ENCODE measurements around the gene ERC2. TPM values are rescaled to one million over a fixed set of nuclear protein-coding genes. Genes with fewer than 3 reads are reported as not detected.

The ERC2 gene
- total RNA-seq, 4 donors from 2014 or later: 5.3 to 8.8 (median 7.8) TPM

DNA sequence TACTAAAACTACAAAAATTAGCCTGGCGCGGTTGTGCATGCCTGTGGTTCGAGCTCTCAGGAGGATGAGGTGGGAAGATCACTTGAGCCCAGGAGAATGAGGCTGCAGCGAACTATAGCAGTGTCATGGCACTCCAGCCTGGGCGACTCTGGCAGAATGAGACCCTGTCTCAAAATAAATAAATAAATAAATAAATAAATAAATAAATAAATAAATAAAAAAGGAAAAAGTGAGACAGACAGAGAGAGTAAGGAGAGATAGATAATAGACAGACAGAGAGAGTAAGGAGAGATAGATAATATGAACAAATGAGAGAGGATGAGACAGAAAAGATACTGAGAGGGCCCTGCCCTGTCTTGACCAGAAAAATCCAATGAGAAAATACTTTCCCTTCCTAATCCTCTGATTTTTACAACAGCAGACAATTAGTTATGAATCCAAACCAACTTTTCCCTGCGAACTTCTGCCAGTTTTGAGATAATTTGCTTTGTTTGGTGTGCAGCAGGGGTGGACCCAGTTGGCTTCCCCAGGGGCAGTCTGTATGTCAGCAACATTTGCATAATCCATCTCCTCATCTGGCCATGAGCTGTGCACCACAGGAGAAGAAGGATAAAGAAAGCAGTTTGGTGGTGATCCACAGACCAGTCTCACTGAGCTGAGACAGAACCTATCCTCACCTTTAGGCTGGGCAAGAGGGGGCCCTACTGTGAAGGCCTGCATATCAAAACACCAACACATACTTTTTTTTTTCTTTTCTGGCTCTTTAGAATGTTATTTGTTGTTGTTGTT is 692.7 kb downstream of the ERC2 start:
- no peaks in the 10 kb centered on the region for H3K36me3 ChIP-seq
- TF ChIP-seq, protein P1, sequence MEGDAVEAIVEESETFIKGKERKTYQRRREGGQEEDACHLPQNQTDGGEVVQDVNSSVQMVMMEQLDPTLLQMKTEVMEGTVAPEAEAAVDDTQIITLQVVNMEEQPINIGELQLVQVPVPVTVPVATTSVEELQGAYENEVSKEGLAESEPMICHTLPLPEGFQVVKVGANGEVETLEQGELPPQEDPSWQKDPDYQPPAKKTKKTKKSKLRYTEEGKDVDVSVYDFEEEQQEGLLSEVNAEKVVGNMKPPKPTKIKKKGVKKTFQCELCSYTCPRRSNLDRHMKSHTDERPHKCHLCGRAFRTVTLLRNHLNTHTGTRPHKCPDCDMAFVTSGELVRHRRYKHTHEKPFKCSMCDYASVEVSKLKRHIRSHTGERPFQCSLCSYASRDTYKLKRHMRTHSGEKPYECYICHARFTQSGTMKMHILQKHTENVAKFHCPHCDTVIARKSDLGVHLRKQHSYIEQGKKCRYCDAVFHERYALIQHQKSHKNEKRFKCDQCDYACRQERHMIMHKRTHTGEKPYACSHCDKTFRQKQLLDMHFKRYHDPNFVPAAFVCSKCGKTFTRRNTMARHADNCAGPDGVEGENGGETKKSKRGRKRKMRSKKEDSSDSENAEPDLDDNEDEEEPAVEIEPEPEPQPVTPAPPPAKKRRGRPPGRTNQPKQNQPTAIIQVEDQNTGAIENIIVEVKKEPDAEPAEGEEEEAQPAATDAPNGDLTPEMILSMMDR (IDR thresholded peaks at IDR 0.05): no peak
- no peak for TF ChIP-seq POLR2A (IDR thresholded peaks at IDR 0.05)
- DNase-seq: no peak
- no peaks in the 10 kb centered on the region for H3K27me3 ChIP-seq
- no peaks in the 10 kb centered on the region for H3K9me3 ChIP-seq
- no peaks in the 10 kb centered on the region for H3K4me1 ChIP-seq
- H3K27ac ChIP-seq: no peak overlapping the region
- H3K4me3 ChIP-seq (replicated peaks in 1 of 3): no peak overlapping the region
- 89 to 94% methylated on average over 6 of the region's 6 CpGs for WGBS, 2 donors
- intact Hi-C loops (cut with DNase I): no loop called here

DNA sequence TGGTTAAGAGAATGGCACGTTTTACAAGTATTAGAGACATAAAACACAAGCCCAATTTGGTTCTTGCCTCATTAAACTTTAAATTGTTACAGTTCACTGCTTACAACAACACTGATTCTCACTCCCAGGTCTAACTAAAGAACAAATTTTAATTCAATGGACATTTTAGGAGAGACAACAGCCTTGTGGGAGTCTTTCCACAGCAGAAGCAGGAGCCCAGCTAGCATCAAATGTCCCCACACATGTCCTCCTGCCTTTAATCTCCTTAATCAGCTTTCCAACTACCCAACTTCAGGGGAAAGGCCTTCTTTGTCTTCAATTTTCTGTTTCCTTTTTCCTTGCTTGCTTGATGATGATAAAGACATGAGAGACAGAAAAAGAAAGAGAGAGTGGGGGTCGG is 693.4 kb downstream of the ERC2 start:
- no peak for TF ChIP-seq POLR2A (IDR thresholded peaks at IDR 0.05)
- TF ChIP-seq, protein P1 (IDR thresholded peaks at IDR 0.05): no peak
- H3K27me3 ChIP-seq: no peaks in the 10 kb centered on the region
- intact Hi-C loops (cut with DNase I): no loop called here
- DNase-seq: no peak
- WGBS, 2 donors: 60 to 69% methylated on average over 2 of the region's 2 CpGs
- no peaks in the 10 kb centered on the region for H3K4me1 ChIP-seq
- H3K27ac ChIP-seq: no peak overlapping the region
- H3K4me3 ChIP-seq (replicated peaks in 1 of 3): no peak overlapping the region
- no peaks in the 10 kb centered on the region for H3K36me3 ChIP-seq
- H3K9me3 ChIP-seq: no peaks in the 10 kb centered on the region

DNA sequence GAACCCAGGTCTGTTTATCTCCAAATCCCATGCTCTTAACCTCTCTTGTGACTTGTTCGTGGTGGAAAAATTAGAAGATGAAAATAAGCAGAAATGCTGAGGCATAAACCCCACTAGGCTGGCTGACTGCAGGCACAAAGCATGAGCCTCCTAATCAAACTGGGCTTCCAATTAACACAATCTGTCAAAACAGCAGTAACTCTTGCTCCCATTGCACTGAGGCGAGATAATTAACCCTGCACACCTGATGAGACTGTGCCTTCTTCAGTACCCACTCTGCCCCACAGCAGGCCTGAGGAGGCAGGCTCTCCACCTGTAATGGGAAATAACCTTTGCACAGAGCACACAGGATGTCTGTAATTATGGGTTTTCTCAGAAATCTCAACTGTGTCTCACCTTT is 696.8 kb downstream of the ERC2 start:
- Histone ChIP-seq H3K36me3 (no peaks in the 10 kb centered on the region), H3K27ac (no peak overlapping the region), H3K4me3 (replicated peaks in 1 of 3) (no peak overlapping the region), H3K27me3 (no peaks in the 10 kb centered on the region), H3K4me1 (no peaks in the 10 kb centered on the region), H3K9me3 (no peaks in the 10 kb centered on the region)
- DNase-seq: no peak
- TF ChIP-seq, protein P1 (IDR thresholded peaks at IDR 0.05): no peak
- no peak for TF ChIP-seq POLR2A (IDR thresholded peaks at IDR 0.05)
- intact Hi-C loops (cut with DNase I): no loop called here
- 94 to 100% methylated on average over 2 of the region's 2 CpGs for WGBS, 2 donors

DNA sequence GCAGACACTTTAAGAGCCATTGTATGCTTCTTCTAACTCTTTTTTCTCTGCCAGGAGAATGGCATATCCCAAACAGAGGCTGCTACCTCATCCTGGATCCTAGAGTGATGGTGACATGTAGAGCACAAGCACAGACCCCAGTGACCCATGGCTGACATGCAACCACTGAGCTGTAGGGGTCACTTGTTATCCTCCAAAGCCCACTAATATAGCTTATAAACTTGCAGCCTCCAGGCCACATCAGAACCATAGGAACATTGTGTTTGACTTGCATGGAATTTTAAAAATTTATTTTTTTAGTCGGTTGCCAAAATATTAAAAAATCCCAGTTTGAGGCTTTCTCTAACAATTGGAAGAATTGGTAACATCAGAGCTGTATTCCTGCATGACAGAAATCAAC is 698.2 kb downstream of the ERC2 start:
- no peaks in the 10 kb centered on the region for H3K9me3 ChIP-seq
- TF ChIP-seq, protein P1 (IDR thresholded peaks at IDR 0.05): no peak
- TF ChIP-seq POLR2A (IDR thresholded peaks at IDR 0.05): no peak
- 96% methylated on average over 1 of the region's 1 CpG for WGBS, 2 donors
- DNase-seq: no peak
- no peaks in the 10 kb centered on the region for H3K27me3 ChIP-seq
- intact Hi-C loops (cut with DNase I): no loop called here
- no peak overlapping the region for H3K27ac ChIP-seq
- H3K36me3 ChIP-seq: no peaks in the 10 kb centered on the region
- no peaks in the 10 kb centered on the region for H3K4me1 ChIP-seq
- no peak overlapping the region for H3K4me3 ChIP-seq (replicated peaks in 1 of 3)

DNA sequence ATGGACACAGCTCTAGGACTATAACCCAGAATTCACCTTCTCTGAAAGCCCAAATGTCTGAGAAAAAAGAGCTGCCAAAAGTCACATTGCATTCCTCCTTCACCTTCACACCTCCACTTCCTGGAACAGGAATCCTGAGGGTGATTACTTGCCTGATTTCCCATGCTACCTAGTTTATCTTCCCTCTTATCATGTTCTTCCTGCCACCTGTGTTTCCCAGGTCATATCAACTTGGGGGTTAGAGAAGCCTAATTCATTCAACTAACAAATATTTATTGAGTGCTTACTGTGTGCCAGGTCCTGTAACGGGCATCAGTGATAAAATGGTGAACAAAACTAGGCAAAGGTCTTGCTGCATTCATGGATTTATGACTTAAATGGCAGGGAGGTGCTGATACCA is 701.5 kb downstream of the ERC2 start:
- H3K9me3 ChIP-seq: no peaks in the 10 kb centered on the region
- intact Hi-C loops (cut with DNase I): loop anchor here (10.0 kb wide), 1 partner anchor 128 kb away; no protein-coding TSS in a partner anchor
- 91 to 94% methylated on average over 1 of the region's 1 CpG for WGBS, 2 donors
- H3K27ac ChIP-seq: no peak overlapping the region
- H3K4me3 ChIP-seq (replicated peaks in 1 of 3): no peak overlapping the region
- no peak for DNase-seq
- H3K36me3 ChIP-seq: no peaks in the 10 kb centered on the region
- TF ChIP-seq, protein P1 (IDR thresholded peaks at IDR 0.05): no peak
- no peak for TF ChIP-seq POLR2A (IDR thresholded peaks at IDR 0.05)
- H3K4me1 ChIP-seq: no peaks in the 10 kb centered on the region
- H3K27me3 ChIP-seq: no peaks in the 10 kb centered on the region
